WTC11 (cell line): ENCODE results near the gene ASZ1. TPM values are rescaled to one million over a fixed set of nuclear protein-coding genes. Genes with fewer than 3 reads are reported as not detected.

ENCODE experiments used
- ATAC-seq: fragments of 200-7000 bp; cut with Tn5 transposase; 2 replicates; pipeline ENCODE4 v1.10.0; 2021; ENCODE audit warnings: mild to moderate bottlenecking, moderate library complexity
- CTCF ChIA-PET: fragments of 300-600 bp; sonication (Branson Sonifier 250); formaldehyde crosslinking; loops from one replicate; lab custom pipeline; 2021; ENCODE audit warnings: antibody characterized with exemption; lab: Charles Lee
- POLR2A ChIA-PET: fragments of 350-600 bp; sonication (Branson Sonifier 250); formaldehyde crosslinking; loops from one replicate; lab custom pipeline; 2021; ENCODE audit warnings: antibody characterized with exemption; lab: Charles Lee
- DNase-seq: peaks from one replicate; pipeline ENCODE4 v3.0.0; 2021; ENCODE audit warnings: low spot score
- H3K27ac Mint-ChIP-seq: 2 replicates; pipeline ENCODE4 v1.8.0; 2021; ENCODE audit warnings: mixed read lengths
- H3K27me3 Mint-ChIP-seq: 2 replicates; pipeline ENCODE4 v1.8.0; 2021; ENCODE audit warnings: low read depth, mild to moderate bottlenecking, moderate library complexity, mixed read lengths
- H3K36me3 Mint-ChIP-seq: 2 replicates; pipeline ENCODE4 v1.8.0; 2021; ENCODE audit warnings: mixed read lengths
- H3K4me1 Mint-ChIP-seq: 2 replicates; pipeline ENCODE4 v1.8.0; 2022; ENCODE audit warnings: mixed read lengths
- H3K4me3 Mint-ChIP-seq: 2 replicates; pipeline ENCODE4 v1.8.0; 2021; ENCODE audit warnings: mild to moderate bottlenecking, moderate library complexity, mixed read lengths
- H3K9me3 Mint-ChIP-seq: 2 replicates; pipeline ENCODE4 v1.8.0; 2021; ENCODE audit warnings: mixed read lengths
- CREM ChIP-seq: sonication (generic); formaldehyde crosslinking; IDR thresholded peaks from 2 replicates; pipeline ENCODE4 v1.8.1; 2022; ENCODE audit warnings: mild to moderate bottlenecking, missing genetic modification reagents, moderate library complexity
- ETV6 ChIP-seq: sonication (generic); formaldehyde crosslinking; IDR thresholded peaks from 2 replicates; pipeline ENCODE4 v1.8.1; 2022; ENCODE audit warnings: mild to moderate bottlenecking, missing genetic modification reagents
- FOXJ3 ChIP-seq: sonication (generic); formaldehyde crosslinking; IDR thresholded peaks from 2 replicates; pipeline ENCODE4 v1.9.0; 2021; ENCODE audit warnings: missing genetic modification reagents, mild to moderate bottlenecking, borderline replicate concordance
- GABPB1 ChIP-seq: sonication (generic); formaldehyde crosslinking; IDR thresholded peaks from 2 replicates; pipeline ENCODE4 v1.8.1; 2023; ENCODE audit warnings: mild to moderate bottlenecking, missing genetic modification reagents
- GRHL2 ChIP-seq: fragments of 250-450 bp; sonication (Bioruptor Pico); IDR thresholded peaks from 2 replicates; pipeline ENCODE4 v1.8.0; 2022; ENCODE audit warnings: mild to moderate bottlenecking, moderate library complexity; ENCODE audit not compliant: insufficient replicate concordance, severe bottlenecking
- NFATC4 ChIP-seq: fragments of 250-450 bp; sonication (Bioruptor Pico); IDR thresholded peaks from 2 replicates; pipeline ENCODE4 v1.9.0; 2021; ENCODE audit warnings: mild to moderate bottlenecking
- NFE2L1 ChIP-seq: sonication (generic); formaldehyde crosslinking; IDR thresholded peaks from 2 replicates; pipeline ENCODE4 v1.8.1; 2023; ENCODE audit warnings: missing genetic modification reagents
- NFYB ChIP-seq: sonication (generic); formaldehyde crosslinking; conservative IDR thresholded peaks from 2 replicates; pipeline ENCODE4 v1.8.0; 2022; ENCODE audit warnings: low read depth, missing genetic modification reagents
- NR2C2 ChIP-seq: sonication (generic); formaldehyde crosslinking; IDR thresholded peaks from 2 replicates; pipeline ENCODE4 v1.8.0; 2022; ENCODE audit warnings: mild to moderate bottlenecking, missing genetic modification reagents
- SOX15 ChIP-seq: fragments of 250-450 bp; sonication (Bioruptor Pico); IDR thresholded peaks from 2 replicates; pipeline ENCODE4 v1.9.0; 2021; ENCODE audit warnings: mild to moderate bottlenecking
- TEAD4 ChIP-seq: sonication (generic); formaldehyde crosslinking; IDR thresholded peaks from 2 replicates; pipeline ENCODE4 v1.8.0; 2022; ENCODE audit warnings: mild to moderate bottlenecking, missing genetic modification reagents
- ZNF416 ChIP-seq: fragments of 250-450 bp; sonication (Bioruptor Pico); IDR thresholded peaks from 2 replicates; pipeline ENCODE4 v1.9.0; 2021; ENCODE audit warnings: mild to moderate bottlenecking, inconsistent platforms
- total RNA-seq: library from RNA; stranded (reverse); gene quantifications from 3 replicates; pipeline ENCODE4 v1.2.3, GENCODE V29; 2021
- TF ChIP-seq, protein P1 (sequence below): fragments of 250-450 bp; sonication (Bioruptor Pico); IDR thresholded peaks from 2 replicates; pipeline ENCODE4 v1.8.0; 2021; ENCODE audit warnings: mild to moderate bottlenecking
- TF ChIP-seq, protein P2 (sequence below): fragments of 250-450 bp; sonication (Bioruptor Pico); IDR thresholded peaks from 2 replicates; pipeline ENCODE4 v1.9.0; 2021; ENCODE audit warnings: mild to moderate bottlenecking
- TF ChIP-seq, protein P3 (sequence below): fragments of 250-450 bp; sonication (Bioruptor Pico); conservative IDR thresholded peaks from 2 replicates; pipeline ENCODE4 v1.9.0; 2021; ENCODE audit warnings: mild to moderate bottlenecking
- TF ChIP-seq, protein P4 (sequence below): sonication (generic); formaldehyde crosslinking; IDR thresholded peaks from 2 replicates; pipeline ENCODE4 v1.8.1; 2022; ENCODE audit warnings: mild to moderate bottlenecking, missing genetic modification reagents, moderate library complexity, borderline replicate concordance
- TF ChIP-seq, protein P5 (sequence below): sonication (generic); formaldehyde crosslinking; IDR thresholded peaks from 2 replicates; pipeline ENCODE4 v1.8.0; 2023; ENCODE audit warnings: missing genetic modification reagents, mild to moderate bottlenecking, borderline replicate concordance
- TF ChIP-seq, protein P6 (sequence below): sonication (generic); formaldehyde crosslinking; conservative IDR thresholded peaks from 2 replicates; pipeline ENCODE4 v1.8.1; 2023; ENCODE audit warnings: mild to moderate bottlenecking, low read depth, missing genetic modification reagents, moderate library complexity

ASZ1 gene
- total RNA-seq, 1 experiment from 2014 or later, result not detected

DNA sequence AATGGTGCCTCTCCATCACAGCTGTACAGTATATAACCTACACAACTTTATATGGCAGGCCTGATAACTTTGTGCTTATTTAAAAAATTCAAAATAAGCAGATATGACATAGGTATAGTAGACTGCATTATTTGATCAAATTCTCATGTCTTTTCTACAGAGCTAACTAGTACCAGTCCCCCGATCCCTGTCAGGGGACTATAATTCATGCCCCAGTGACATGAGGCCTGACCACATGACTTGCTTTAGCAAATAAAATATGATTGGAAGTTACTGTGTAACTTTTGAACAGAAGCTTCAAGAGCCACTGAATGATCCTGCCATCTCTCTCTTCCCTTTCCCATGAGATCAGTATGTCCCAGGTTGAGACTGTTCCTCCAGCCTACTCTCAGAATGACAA is 55.2 kb downstream of the ASZ1 start (continued):
- TF ChIP-seq, protein P1, sequence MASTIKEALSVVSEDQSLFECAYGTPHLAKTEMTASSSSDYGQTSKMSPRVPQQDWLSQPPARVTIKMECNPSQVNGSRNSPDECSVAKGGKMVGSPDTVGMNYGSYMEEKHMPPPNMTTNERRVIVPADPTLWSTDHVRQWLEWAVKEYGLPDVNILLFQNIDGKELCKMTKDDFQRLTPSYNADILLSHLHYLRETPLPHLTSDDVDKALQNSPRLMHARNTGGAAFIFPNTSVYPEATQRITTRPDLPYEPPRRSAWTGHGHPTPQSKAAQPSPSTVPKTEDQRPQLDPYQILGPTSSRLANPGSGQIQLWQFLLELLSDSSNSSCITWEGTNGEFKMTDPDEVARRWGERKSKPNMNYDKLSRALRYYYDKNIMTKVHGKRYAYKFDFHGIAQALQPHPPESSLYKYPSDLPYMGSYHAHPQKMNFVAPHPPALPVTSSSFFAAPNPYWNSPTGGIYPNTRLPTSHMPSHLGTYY (CRISPR knock-in tag), result no peak
- TF ChIP-seq, protein P2, sequence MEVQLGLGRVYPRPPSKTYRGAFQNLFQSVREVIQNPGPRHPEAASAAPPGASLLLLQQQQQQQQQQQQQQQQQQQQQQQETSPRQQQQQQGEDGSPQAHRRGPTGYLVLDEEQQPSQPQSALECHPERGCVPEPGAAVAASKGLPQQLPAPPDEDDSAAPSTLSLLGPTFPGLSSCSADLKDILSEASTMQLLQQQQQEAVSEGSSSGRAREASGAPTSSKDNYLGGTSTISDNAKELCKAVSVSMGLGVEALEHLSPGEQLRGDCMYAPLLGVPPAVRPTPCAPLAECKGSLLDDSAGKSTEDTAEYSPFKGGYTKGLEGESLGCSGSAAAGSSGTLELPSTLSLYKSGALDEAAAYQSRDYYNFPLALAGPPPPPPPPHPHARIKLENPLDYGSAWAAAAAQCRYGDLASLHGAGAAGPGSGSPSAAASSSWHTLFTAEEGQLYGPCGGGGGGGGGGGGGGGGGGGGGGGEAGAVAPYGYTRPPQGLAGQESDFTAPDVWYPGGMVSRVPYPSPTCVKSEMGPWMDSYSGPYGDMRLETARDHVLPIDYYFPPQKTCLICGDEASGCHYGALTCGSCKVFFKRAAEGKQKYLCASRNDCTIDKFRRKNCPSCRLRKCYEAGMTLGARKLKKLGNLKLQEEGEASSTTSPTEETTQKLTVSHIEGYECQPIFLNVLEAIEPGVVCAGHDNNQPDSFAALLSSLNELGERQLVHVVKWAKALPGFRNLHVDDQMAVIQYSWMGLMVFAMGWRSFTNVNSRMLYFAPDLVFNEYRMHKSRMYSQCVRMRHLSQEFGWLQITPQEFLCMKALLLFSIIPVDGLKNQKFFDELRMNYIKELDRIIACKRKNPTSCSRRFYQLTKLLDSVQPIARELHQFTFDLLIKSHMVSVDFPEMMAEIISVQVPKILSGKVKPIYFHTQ (CRISPR knock-in tag), result no peak

DNA sequence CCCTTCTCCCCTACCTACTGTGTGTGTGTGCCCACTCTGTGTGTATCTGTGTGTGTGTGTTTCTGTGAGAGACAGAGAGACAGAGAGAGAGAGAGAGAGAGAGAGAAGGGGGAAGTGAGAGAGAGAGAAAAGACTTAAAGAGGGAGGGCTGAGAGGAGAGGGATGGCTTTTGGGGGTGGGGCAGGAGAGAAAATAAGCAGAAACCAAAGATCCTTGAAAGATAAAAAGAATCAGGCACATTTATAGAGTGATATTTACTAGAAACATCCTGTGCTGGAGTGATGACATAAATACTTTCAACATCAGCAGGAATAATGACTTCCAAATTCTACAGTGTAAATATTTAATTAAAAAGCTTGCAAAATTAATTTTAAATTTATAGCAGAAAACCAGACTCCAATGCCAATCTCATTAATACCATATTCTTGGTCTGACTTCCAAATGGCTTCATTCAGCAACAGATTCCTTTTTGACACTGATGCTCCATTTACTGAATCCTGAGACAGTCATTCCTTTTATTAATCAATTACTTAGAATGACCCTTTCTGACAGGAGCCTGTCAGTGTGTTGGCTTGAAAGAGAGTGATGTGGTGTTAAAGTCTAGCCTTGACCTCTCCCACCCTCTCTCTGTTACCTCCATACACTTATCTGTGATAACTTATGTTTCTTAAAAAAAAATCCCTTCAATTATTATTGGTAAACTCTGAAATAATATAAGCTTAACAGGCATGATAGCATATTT is 62.8 kb downstream of the ASZ1 start:
- no peak for DNase-seq
- TF ChIP-seq ZNF416 (no peak), NFATC4 (CRISPR knock-in tag) (no peak), GABPB1 (CRISPR knock-in tag) (no peak), TEAD4 (CRISPR knock-in tag) (no peak), GRHL2 (CRISPR knock-in tag) (no peak), NFYB (no peak), NR2C2 (CRISPR knock-in tag) (no peak), FOXJ3 (no peak), CREM (no peak), ETV6 (CRISPR knock-in tag) (no peak), SOX15 (CRISPR knock-in tag) (no peak), NFE2L1 (CRISPR knock-in tag) (no peak)
- TF ChIP-seq, protein P3, sequence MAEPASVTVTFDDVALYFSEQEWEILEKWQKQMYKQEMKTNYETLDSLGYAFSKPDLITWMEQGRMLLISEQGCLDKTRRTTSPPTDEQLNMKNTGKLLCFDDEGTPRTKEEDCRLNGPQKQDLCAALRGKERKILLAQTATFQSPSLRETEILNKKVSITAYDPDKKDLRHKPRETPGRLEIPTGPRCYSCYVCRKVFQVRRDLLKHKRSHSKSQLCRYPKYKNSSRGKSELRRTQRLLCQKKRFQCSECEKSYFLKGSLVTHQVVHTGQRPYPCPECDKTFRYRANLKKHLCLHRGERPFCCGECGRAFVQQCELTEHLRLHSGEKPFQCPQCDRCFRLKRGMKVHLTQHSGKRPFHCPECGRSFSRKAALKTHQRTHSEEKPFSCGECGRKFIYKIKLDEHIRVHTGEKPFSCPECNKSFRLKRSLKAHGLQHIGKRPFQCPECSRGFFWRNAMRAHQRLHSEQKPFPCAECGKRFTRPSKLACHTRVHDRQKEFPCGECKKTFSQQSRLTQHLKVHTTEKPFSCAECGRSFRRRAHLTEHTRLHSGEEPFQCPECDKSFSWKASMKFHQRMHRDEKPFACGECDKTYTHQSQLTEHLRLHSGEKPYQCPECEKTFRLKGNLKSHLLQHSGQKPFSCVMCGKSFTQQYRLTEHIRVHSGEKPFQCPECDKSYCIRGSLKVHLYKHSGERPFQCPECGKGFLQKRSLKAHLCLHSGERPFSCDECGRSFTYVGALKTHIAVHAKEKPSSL (CRISPR knock-in tag), result no peak
- TF ChIP-seq, protein P4, sequence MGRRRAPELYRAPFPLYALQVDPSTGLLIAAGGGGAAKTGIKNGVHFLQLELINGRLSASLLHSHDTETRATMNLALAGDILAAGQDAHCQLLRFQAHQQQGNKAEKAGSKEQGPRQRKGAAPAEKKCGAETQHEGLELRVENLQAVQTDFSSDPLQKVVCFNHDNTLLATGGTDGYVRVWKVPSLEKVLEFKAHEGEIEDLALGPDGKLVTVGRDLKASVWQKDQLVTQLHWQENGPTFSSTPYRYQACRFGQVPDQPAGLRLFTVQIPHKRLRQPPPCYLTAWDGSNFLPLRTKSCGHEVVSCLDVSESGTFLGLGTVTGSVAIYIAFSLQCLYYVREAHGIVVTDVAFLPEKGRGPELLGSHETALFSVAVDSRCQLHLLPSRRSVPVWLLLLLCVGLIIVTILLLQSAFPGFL (CRISPR knock-in tag), result no peak
- TF ChIP-seq, protein P5, sequence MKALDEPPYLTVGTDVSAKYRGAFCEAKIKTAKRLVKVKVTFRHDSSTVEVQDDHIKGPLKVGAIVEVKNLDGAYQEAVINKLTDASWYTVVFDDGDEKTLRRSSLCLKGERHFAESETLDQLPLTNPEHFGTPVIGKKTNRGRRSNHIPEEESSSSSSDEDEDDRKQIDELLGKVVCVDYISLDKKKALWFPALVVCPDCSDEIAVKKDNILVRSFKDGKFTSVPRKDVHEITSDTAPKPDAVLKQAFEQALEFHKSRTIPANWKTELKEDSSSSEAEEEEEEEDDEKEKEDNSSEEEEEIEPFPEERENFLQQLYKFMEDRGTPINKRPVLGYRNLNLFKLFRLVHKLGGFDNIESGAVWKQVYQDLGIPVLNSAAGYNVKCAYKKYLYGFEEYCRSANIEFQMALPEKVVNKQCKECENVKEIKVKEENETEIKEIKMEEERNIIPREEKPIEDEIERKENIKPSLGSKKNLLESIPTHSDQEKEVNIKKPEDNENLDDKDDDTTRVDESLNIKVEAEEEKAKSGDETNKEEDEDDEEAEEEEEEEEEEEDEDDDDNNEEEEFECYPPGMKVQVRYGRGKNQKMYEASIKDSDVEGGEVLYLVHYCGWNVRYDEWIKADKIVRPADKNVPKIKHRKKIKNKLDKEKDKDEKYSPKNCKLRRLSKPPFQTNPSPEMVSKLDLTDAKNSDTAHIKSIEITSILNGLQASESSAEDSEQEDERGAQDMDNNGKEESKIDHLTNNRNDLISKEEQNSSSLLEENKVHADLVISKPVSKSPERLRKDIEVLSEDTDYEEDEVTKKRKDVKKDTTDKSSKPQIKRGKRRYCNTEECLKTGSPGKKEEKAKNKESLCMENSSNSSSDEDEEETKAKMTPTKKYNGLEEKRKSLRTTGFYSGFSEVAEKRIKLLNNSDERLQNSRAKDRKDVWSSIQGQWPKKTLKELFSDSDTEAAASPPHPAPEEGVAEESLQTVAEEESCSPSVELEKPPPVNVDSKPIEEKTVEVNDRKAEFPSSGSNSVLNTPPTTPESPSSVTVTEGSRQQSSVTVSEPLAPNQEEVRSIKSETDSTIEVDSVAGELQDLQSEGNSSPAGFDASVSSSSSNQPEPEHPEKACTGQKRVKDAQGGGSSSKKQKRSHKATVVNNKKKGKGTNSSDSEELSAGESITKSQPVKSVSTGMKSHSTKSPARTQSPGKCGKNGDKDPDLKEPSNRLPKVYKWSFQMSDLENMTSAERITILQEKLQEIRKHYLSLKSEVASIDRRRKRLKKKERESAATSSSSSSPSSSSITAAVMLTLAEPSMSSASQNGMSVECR, result no peak
- TF ChIP-seq, protein P6, sequence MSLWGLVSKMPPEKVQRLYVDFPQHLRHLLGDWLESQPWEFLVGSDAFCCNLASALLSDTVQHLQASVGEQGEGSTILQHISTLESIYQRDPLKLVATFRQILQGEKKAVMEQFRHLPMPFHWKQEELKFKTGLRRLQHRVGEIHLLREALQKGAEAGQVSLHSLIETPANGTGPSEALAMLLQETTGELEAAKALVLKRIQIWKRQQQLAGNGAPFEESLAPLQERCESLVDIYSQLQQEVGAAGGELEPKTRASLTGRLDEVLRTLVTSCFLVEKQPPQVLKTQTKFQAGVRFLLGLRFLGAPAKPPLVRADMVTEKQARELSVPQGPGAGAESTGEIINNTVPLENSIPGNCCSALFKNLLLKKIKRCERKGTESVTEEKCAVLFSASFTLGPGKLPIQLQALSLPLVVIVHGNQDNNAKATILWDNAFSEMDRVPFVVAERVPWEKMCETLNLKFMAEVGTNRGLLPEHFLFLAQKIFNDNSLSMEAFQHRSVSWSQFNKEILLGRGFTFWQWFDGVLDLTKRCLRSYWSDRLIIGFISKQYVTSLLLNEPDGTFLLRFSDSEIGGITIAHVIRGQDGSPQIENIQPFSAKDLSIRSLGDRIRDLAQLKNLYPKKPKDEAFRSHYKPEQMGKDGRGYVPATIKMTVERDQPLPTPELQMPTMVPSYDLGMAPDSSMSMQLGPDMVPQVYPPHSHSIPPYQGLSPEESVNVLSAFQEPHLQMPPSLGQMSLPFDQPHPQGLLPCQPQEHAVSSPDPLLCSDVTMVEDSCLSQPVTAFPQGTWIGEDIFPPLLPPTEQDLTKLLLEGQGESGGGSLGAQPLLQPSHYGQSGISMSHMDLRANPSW, result no peak
- ATAC-seq, result no peak; the same call in 1 of the 2 replicates
- Mint-ChIP-seq H3K9me3 (no peaks in the 10 kb centered on the region), H3K36me3 (no peaks in the 10 kb centered on the region), H3K27me3 (no peaks in the 10 kb centered on the region), H3K27ac (no peak overlapping the region), H3K4me3 (no peak overlapping the region), H3K4me1 (no peaks in the 10 kb centered on the region; the same call in 1 of the 2 replicates)
- POLR2A ChIA-PET, result no interaction called here
- CTCF ChIA-PET, result no interaction called here
